Naive thymus-derived CD4-positive, alpha-beta T cell (primary cell): ENCODE measurements around the gene CASP9. TPM values are rescaled to one million over a fixed set of nuclear protein-coding genes. Genes with fewer than 3 reads are reported as not detected.

Experiments used
- ATAC-seq: fragments of 150-1000 bp; cut with Tn5 transposase; 2 replicates; pipeline ENCODE4 v1.10.0; 2021; ENCODE audit warnings: mild to moderate bottlenecking, moderate library complexity
- CTCF ChIA-PET: fragments of 350-600 bp; sonication (Branson Sonifier 250); formaldehyde crosslinking; loops from one replicate; lab custom pipeline; 2021; ENCODE audit warnings: antibody characterized with exemption; lab: Charles Lee
- POLR2A ChIA-PET: fragments of 350-600 bp; sonication (Branson Sonifier 250); formaldehyde crosslinking; loops from one replicate; lab custom pipeline; 2021; ENCODE audit warnings: antibody characterized with exemption, inconsistent platforms; lab: Charles Lee
- DNase-seq, 9 donors: peaks; one replicate each; pipeline versions ENCODE4 v3.0.0 to v3.0.0-alpha.2; 2020 to 2022; ENCODE audit warnings: mixed read lengths in 1 of 9
- H3K27ac ChIP-seq: one replicate; pipeline ENCODE4 v1.7.0; 2013; ENCODE audit warnings: mild to moderate bottlenecking, low read depth, low read length, moderate library complexity
- H3K27me3 ChIP-seq, 2 donors: one replicate each; pipeline ENCODE4 v1.7.0; 2013; ENCODE audit warnings: low read length in 2 of 2, mild to moderate bottlenecking in 2 of 2, moderate library complexity in 2 of 2; ENCODE audit not compliant: control insufficient read depth in 2 of 2, insufficient read depth in 2 of 2
- H3K36me3 ChIP-seq, 3 experiments: 1 replicate in 2 of 3; 2 replicates in 1 of 3; pipeline ENCODE4 v1.7.0; 2013; ENCODE audit warnings: low read length in 3 of 3, mild to moderate bottlenecking in 3 of 3, moderate library complexity in 1 of 3; ENCODE audit not compliant: insufficient read depth in 3 of 3, control insufficient read depth in 2 of 3
- H3K4me1 ChIP-seq, 2 donors: one replicate each; pipeline ENCODE4 v1.7.0; 2013; ENCODE audit warnings: low read length in 2 of 2, mild to moderate bottlenecking in 2 of 2, moderate library complexity in 1 of 2; ENCODE audit not compliant: control insufficient read depth in 2 of 2, insufficient read depth in 2 of 2
- H3K4me3 ChIP-seq: 2 replicates; pipeline ENCODE4 v1.7.0; 2013; ENCODE audit warnings: mild to moderate bottlenecking, low read length
- H3K9me3 ChIP-seq, 3 experiments: 1 replicate in 2 of 3; 2 replicates in 1 of 3; pipeline ENCODE4 v1.7.0; 2013; ENCODE audit warnings: low read length in 3 of 3; ENCODE audit not compliant: control insufficient read depth in 2 of 3
- H3K27ac Mint-ChIP-seq, 9 donors: one replicate each; pipeline ENCODE4 v1.8.0; 2020 to 2022; ENCODE audit warnings: mixed read lengths in 9 of 9, mild to moderate bottlenecking in 8 of 9, moderate library complexity in 5 of 9, inconsistent platforms in 2 of 9
- H3K27me3 Mint-ChIP-seq, 5 donors: one replicate each; pipeline ENCODE4 v1.8.0; 2021 to 2022; ENCODE audit warnings: mixed read lengths in 5 of 5, mild to moderate bottlenecking in 1 of 5
- H3K36me3 Mint-ChIP-seq, 5 donors: one replicate each; pipeline ENCODE4 v1.8.0; 2020 to 2022; ENCODE audit warnings: mixed read lengths in 5 of 5, mild to moderate bottlenecking in 3 of 5, inconsistent platforms in 1 of 5
- H3K4me1 Mint-ChIP-seq, 7 donors: one replicate each; pipeline ENCODE4 v1.8.0; 2020 to 2022; ENCODE audit warnings: mixed read lengths in 7 of 7, mild to moderate bottlenecking in 3 of 7, inconsistent platforms in 1 of 7
- H3K4me3 Mint-ChIP-seq, 10 donors: one replicate each; pipeline ENCODE4 v1.8.0; 2020 to 2022; ENCODE audit warnings: mild to moderate bottlenecking in 10 of 10, mixed read lengths in 10 of 10, moderate library complexity in 6 of 10, inconsistent platforms in 2 of 10
- H3K9me3 Mint-ChIP-seq, 11 donors: one replicate each; pipeline ENCODE4 v1.8.0; 2020 to 2022; ENCODE audit warnings: mixed read lengths in 11 of 11, mild to moderate bottlenecking in 4 of 11, inconsistent platforms in 1 of 11, moderate library complexity in 1 of 11
- intact Hi-C, 2 donors: fragments of 100-400 bp; cut with micrococcal nuclease; formaldehyde crosslinking; loops; one replicate each; pipeline ENCODE4 v1.15.1; 2023
- polyA plus RNA-seq, 2 donors: library from polyadenylated mRNA; unstranded; fragments of 300-500 nt; fragmentation: Illumina TruSeq; gene quantifications; one replicate each; pipeline ENCODE4 v1.2.3, GENCODE V29; 2021
- total RNA-seq, 6 experiments: library from RNA in 5 of 6; stranded (reverse) in 5 of 6; gene quantifications; 1 replicate in 5 of 6; 2 replicates in 1 of 6; pipeline ENCODE4 v1.2.3 and lab custom pipeline; 2021 to 2026

Gene CASP9
- total and polyA plus RNA-seq, 7 experiments from 2014 or later: 9.0 to 22.2 (median 15.2) TPM

DNA sequence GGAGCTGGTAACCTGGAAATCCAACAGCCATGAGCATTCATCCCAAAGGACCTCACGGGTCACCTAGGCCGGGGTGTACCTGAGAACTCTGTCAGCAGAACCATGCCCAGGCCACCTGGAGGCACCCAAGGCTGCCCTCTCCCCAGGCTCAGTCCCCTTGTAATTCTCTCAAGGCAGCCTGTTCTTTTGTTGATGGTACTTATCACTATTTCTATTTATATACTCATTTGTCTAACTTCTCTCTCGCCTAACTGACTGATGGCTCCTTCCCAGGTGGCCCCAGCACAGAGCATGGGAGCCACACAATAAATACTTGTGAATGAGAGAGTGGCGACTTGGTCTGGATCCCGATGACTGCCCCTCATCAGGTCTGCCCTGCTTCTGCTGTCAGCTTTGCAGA lies 16.7 kb downstream of the CASP9 start:
- H3K4me3 ChIP-seq: no peak overlapping the region
- intact Hi-C loops: no loop called here
- CTCF ChIA-PET: no interaction called here

GRCh38 chr1:15506831-15507230 lies 17.2 kb downstream of the CASP9 start:
- H3K4me3 Mint-ChIP-seq: no peak overlapping the region
- no peak overlapping the region for H3K4me3 ChIP-seq
- H3K27me3 ChIP-seq: no peaks in the 10 kb centered on the region
- H3K36me3 ChIP-seq: peaks cover 0 to 39% (median 3%) of the 10 kb centered on the region in 3 experiments
- no peak for DNase-seq
- no peak for ATAC-seq
- peaks cover 0 to 31% (median 8%) of the 10 kb centered on the region in 5 donors for H3K36me3 Mint-ChIP-seq
- intact Hi-C loops: no loop called here
- H3K9me3 ChIP-seq: no peaks in the 10 kb centered on the region
- ChIA-PET CTCF (no interaction called here), POLR2A (no interaction called here)
- no peaks in the 10 kb centered on the region for H3K9me3 Mint-ChIP-seq
- peaks cover 0 to 13% (median 0%) of the 10 kb centered on the region in 7 donors for H3K4me1 Mint-ChIP-seq
- no peak overlapping the region for H3K27ac Mint-ChIP-seq
- no peaks in the 10 kb centered on the region for H3K27me3 Mint-ChIP-seq
- H3K4me1 ChIP-seq: no peaks in the 10 kb centered on the region
- no peak overlapping the region for H3K27ac ChIP-seq

More for the DNA sequence above, 16.7 kb downstream of the CASP9 start:
- no peaks in the 10 kb centered on the region for H3K27me3 ChIP-seq
- no peak for ATAC-seq
- Mint-ChIP-seq H3K27me3 (no peaks in the 10 kb centered on the region), H3K27ac (no peak overlapping the region), H3K36me3 (peaks cover 0 to 32% (median 12%) of the 10 kb centered on the region in 5 donors), H3K9me3 (no peaks in the 10 kb centered on the region), H3K4me3 (no peak overlapping the region), H3K4me1 (peaks cover 0 to 17% (median 0%) of the 10 kb centered on the region in 7 donors)
- H3K9me3 ChIP-seq: no peaks in the 10 kb centered on the region
- H3K36me3 ChIP-seq: peaks cover 0 to 37% (median 8%) of the 10 kb centered on the region in 3 experiments
- DNase-seq: no peak
- no peak overlapping the region for H3K27ac ChIP-seq
- POLR2A ChIA-PET: no interaction called here
- no peaks in the 10 kb centered on the region for H3K4me1 ChIP-seq

GRCh38 chr1:15504436-15504835 lies 19.6 kb downstream of the CASP9 start:
- H3K27ac ChIP-seq: no peak overlapping the region
- H3K27ac Mint-ChIP-seq: peak overlapping the region in 1 of 9 donors; percentile 25
- H3K27me3 Mint-ChIP-seq: no peaks in the 10 kb centered on the region
- intact Hi-C loops: loop anchor here in 1 of 2 donors (5.0 kb wide), 1 partner anchor 182 kb away; no protein-coding TSS in a partner anchor
- peaks cover 0 to 51% (median 3%) of the 10 kb centered on the region in 3 experiments for H3K36me3 ChIP-seq
- H3K4me1 Mint-ChIP-seq: peaks cover 0 to 5% (median 0%) of the 10 kb centered on the region in 7 donors
- no peak for DNase-seq
- CTCF ChIA-PET: interaction anchor here (0.6 kb wide), 2 partner anchors 14 to 1125 kb away, joined by 3 read pairs; no protein-coding TSS in a partner anchor
- no peaks in the 10 kb centered on the region for H3K9me3 Mint-ChIP-seq
- H3K4me3 Mint-ChIP-seq: no peak overlapping the region
- H3K36me3 Mint-ChIP-seq: peaks cover 0 to 24% (median 5%) of the 10 kb centered on the region in 5 donors
- H3K4me1 ChIP-seq: no peaks in the 10 kb centered on the region
- no peaks in the 10 kb centered on the region for H3K9me3 ChIP-seq
- POLR2A ChIA-PET: no interaction called here
- no peaks in the 10 kb centered on the region for H3K27me3 ChIP-seq
- no peak for ATAC-seq
- H3K4me3 ChIP-seq: no peak overlapping the region

- H3K4me3 Mint-ChIP-seq: no peak overlapping the region
- no peaks in the 10 kb centered on the region for H3K27me3 Mint-ChIP-seq
- no peaks in the 10 kb centered on the region for H3K27me3 ChIP-seq
- no peak overlapping the region for H3K27ac ChIP-seq
- no peaks in the 10 kb centered on the region for H3K4me1 ChIP-seq
- no peaks in the 10 kb centered on the region for H3K9me3 ChIP-seq
- CTCF ChIA-PET: interaction anchor here (0.6 kb wide), 1 partner anchor 53 kb away, joined by 4 read pairs; no protein-coding TSS in a partner anchor
- H3K36me3 ChIP-seq: peaks cover 0 to 42% (median 3%) of the 10 kb centered on the region in 3 experiments
- H3K4me1 Mint-ChIP-seq: no peaks in the 10 kb centered on the region
- intact Hi-C loops: loop anchor here in 1 of 2 donors (5.0 kb wide), 1 partner anchor 179 kb away; no protein-coding TSS in a partner anchor
- DNase-seq: peak in 5 of 9 donors; percentile 8 to 45 (median 13)
- no peak overlapping the region for H3K4me3 ChIP-seq
- ATAC-seq: peak; percentile 71
- H3K27ac Mint-ChIP-seq: no peak overlapping the region
- H3K36me3 Mint-ChIP-seq: peaks cover 0 to 25% (median 11%) of the 10 kb centered on the region in 5 donors
- POLR2A ChIA-PET: no interaction called here
- no peaks in the 10 kb centered on the region for H3K9me3 Mint-ChIP-seq
These were observed 22.6 kb downstream of the CASP9 start for GRCh38 chr1:15501208-15502032.

DNA sequence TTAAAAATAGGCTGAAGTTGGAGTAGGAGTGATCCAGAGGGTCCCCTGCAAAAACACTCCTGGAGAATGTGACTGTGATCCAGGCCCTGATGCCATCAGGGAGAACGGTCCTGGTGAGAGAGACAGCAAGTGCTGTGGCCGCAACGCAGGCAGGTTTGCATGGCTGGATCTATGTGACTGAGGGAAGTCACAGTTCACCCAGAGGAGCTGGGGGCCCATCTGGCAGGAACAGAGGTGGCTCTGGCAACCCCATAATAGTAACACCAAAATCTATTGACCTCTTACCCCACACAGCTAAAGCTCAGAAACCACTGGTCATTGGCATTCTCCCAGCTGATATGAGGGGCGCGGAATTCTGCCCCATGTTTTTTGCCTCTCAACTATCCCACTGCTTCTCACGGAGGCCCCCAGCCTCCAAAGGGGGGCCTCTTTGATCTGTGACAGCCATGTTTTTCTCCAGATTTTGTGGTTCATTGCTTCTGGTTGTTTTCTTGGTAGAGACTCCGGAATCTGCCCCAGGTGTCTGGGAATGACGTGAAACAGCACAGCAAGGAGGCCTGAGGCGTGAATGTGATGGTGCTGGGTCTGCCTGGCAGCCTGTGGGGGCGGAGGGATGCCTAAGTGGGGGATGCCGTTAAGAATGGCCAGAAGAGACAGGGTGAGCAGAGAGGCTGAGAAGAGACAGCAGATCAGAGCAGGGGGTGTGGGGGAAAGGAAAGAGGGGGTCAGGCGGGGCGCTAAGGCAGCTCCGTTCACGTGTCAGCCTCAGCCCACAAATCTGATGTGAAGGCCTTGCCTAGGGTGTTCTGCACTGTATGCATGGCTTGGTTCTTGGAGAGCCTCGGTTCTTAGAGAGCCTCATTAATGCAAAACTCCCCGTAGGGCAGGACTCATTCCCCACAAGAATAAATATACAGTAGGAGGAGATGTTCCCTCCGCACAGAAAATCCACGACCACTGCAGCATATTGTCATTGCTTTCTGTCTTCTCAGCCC lies 23.5 kb downstream of the CASP9 start:
- Histone ChIP-seq H3K36me3 (peaks cover 0 to 34% (median 3%) of the 10 kb centered on the region in 3 experiments), H3K27me3 (no peaks in the 10 kb centered on the region), H3K4me3 (no peak overlapping the region), H3K9me3 (no peaks in the 10 kb centered on the region), H3K27ac (no peak overlapping the region), H3K4me1 (no peaks in the 10 kb centered on the region)
- CTCF ChIA-PET: interaction anchor here (0.6 kb wide), 1 partner anchor 54 kb away, joined by 4 read pairs; no protein-coding TSS in a partner anchor
- Mint-ChIP-seq H3K4me1 (no peaks in the 10 kb centered on the region), H3K27ac (peak overlapping the region in 1 of 9 donors; percentile 62), H3K27me3 (no peaks in the 10 kb centered on the region), H3K9me3 (no peaks in the 10 kb centered on the region), H3K36me3 (peaks cover 0 to 35% (median 20%) of the 10 kb centered on the region in 5 donors), H3K4me3 (no peak overlapping the region)
- DNase-seq: no peak
- POLR2A ChIA-PET: no interaction called here
- intact Hi-C loops: loop anchor here in 1 of 2 donors (5.0 kb wide), 1 partner anchor 178 kb away; no protein-coding TSS in a partner anchor
- ATAC-seq: no peak

DNA sequence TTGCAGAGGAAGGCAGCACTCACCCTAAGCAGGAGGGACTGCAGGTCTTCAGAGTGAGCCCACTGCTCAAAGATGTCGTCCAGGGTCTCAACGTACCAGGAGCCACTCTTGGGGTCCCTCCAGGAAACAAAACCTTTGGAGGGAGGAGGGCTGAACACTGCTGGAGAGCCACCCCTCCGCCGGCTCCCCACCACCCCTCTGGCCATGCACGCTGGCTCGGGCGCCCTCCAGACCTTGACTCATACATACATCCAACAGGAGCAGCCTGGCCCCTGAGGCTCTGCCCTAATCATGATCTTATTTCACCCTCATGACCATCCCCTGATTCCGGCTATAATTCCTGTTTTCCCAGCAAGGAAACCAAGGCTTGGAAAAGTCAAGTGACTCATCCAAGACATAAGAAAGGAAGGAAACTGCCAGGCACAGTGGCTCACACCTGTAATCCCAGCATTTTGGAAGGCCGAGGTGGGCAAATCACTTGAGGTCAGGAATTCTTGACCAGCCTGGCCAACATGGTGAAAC lies 30.1 kb downstream of the CASP9 start:
- Mint-ChIP-seq H3K9me3 (no peaks in the 10 kb centered on the region), H3K27ac (no peak overlapping the region), H3K27me3 (no peaks in the 10 kb centered on the region), H3K4me1 (peaks cover 0 to 14% (median 0%) of the 10 kb centered on the region in 7 donors), H3K4me3 (no peak overlapping the region), H3K36me3 (peaks cover 0 to 60% (median 28%) of the 10 kb centered on the region in 5 donors)
- no peaks in the 10 kb centered on the region for H3K27me3 ChIP-seq
- H3K27ac ChIP-seq: no peak overlapping the region
- intact Hi-C loops: no loop called here
- no peak overlapping the region for H3K4me3 ChIP-seq
- H3K9me3 ChIP-seq: no peaks in the 10 kb centered on the region
- peaks cover 0 to 31% (median 0%) of the 10 kb centered on the region in 3 experiments for H3K36me3 ChIP-seq
- ChIA-PET CTCF (no interaction called here), POLR2A (no interaction called here)
- no peak for DNase-seq
- ATAC-seq: no peak
- H3K4me1 ChIP-seq: no peaks in the 10 kb centered on the region
